Activated CD4-positive, alpha-beta T cell treated with anti-CD3 and anti-CD28 coated beads for 1 hour (primary cell): ENCODE results near the gene ZCCHC14.
"Not testable (repeated sequence)": the region's sequence is repeated elsewhere in the genome, so short reads cannot be mapped to it uniquely, and the experiment has no call there.

Experiments
- DNase-seq: peaks from one replicate; pipeline ENCODE4 v3.0.0-alpha.2; 2020

Gene ZCCHC14

GRCh38 chr16:87495578-87496446 lies 3.0 kb upstream of the ZCCHC14 start:
- no peak for DNase-seq

- no peak for DNase-seq
These were observed 920 bp upstream of the ZCCHC14 start for GRCh38 chr16:87493608-87494280.

GRCh38 chr16:87492291-87492630 lies 563 bp downstream of the ZCCHC14 start:
- no peak for DNase-seq

GRCh38 chr16:87491522-87492290 lies 1.1 kb downstream of the ZCCHC14 start:
- no peak for DNase-seq

GRCh38 chr16:87490799-87491521 lies 1.9 kb downstream of the ZCCHC14 start:
- DNase-seq, result peak; percentile 32

- DNase-seq, result no peak
These were observed 2.6 kb downstream of the ZCCHC14 start for GRCh38 chr16:87490096-87490798.

- DNase-seq, result no peak
These were observed 3.3 kb downstream of the ZCCHC14 start for GRCh38 chr16:87489434-87490045.

GRCh38 chr16:87488960-87489359 lies 3.9 kb downstream of the ZCCHC14 start:
- DNase-seq, result not testable (repeated sequence)

GRCh38 chr16:87487361-87487924 lies 5.4 kb downstream of the ZCCHC14 start:
- DNase-seq, result no peak

- DNase-seq, result no peak
These were observed 6.0 kb downstream of the ZCCHC14 start for GRCh38 chr16:87486713-87487247.

- DNase-seq, result no peak
These were observed 6.5 kb downstream of the ZCCHC14 start for GRCh38 chr16:87486282-87486681.

GRCh38 chr16:87485792-87486191 lies 7.0 kb downstream of the ZCCHC14 start:
- not testable (repeated sequence) for DNase-seq

- no peak for DNase-seq
These were observed 8.1 kb downstream of the ZCCHC14 start for GRCh38 chr16:87484487-87485331.

- no peak for DNase-seq
These were observed 9.3 kb downstream of the ZCCHC14 start for GRCh38 chr16:87483481-87483880.

GRCh38 chr16:87482670-87483069 lies 10.2 kb downstream of the ZCCHC14 start:
- not testable (repeated sequence) for DNase-seq

GRCh38 chr16:87482266-87482665 lies 10.6 kb downstream of the ZCCHC14 start:
- no peak for DNase-seq

- DNase-seq, result not testable (repeated sequence)
These were observed 11.1 kb downstream of the ZCCHC14 start for GRCh38 chr16:87481711-87482110.

GRCh38 chr16:87477209-87477981 lies 15.4 kb downstream of the ZCCHC14 start:
- DNase-seq, result not testable (repeated sequence)

- no peak for DNase-seq
These were observed 18.2 kb downstream of the ZCCHC14 start for GRCh38 chr16:87474566-87474996.
